Adipose tissue (tissue), 3 donors: ENCODE results near the gene HLA-DOA. TPM values are rescaled to one million over a fixed set of nuclear protein-coding genes. Genes with fewer than 3 reads are reported as not detected.

Experiments
- H3K27ac ChIP-seq: one replicate; pipeline ENCODE4 v1.5.1; 2013; ENCODE audit warnings: low read depth, low read length
- whole genome bisulfite sequencing, 3 donors: extraction: QIAGEN DNeasy Blood & Tissue Kit; methylation state at CpG; one replicate each; pipeline ENCODE4 v1.1.7; 2013; 5-methylcytosine and 5-hydroxymethylcytosine counted together
- polyA plus RNA-seq, 3 donors: library from polyadenylated mRNA; stranded (reverse); fragments of 200-250 nt; gene quantifications; one replicate each; pipeline ENCODE4 v1.2.3, GENCODE V29; 2013
- donor health status: healthy with polysubstance abuse.
- donor health status: Bipolar disorder and iron deficiency.
- donor health status: healthy.

HLA-DOA gene
- polyA plus RNA-seq, 3 donors = 1.5 to 3.3 (median 1.6) TPM

DNA sequence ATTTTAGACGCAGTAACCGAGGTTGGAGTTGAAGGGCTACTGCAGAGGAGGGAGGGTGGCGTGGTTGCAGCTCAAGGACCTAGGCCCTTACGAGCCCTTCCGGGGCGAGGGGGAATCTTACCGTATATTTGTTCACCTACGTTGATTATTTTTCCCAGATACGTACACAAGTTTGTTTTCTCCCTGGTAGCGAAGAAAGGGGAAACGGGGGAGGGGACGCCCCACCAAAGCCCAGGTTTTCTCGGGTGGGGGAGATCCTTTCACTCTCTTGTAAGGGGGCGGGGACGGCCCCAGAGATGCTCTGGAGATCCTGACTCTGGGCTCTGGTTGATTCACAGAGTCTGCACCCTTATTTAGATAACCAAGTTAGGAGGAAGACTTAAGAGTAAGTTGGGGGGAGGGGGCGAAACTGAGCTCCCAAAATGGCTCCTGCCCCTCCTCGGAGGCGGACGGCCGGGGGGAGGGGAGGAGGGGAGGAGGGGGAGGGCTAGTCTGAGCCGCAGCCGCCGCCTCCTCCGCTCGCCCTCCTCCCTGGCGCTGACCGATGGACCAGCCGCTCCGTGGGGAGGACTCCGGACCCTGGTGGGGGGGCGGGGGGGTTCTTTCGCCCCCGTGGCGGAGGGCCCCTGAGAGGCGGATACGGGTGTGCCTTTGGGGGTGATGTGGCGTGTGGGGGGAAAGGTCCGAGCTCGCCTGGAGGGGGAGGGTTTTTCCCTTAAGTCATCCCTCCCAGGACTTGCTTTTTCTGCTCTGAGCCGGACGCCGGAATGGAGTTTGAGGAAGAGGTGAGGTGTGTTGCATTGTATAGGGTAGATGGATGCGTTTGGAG lies 38.8 kb downstream of the HLA-DOA start:
- H3K27ac ChIP-seq = peak overlapping the region; percentile 100
- WGBS, 3 donors = 0 to 1% (median 1%) methylated on average over 38 to 43 of the region's 43 CpGs

- 0 to 1% (median 0%) methylated on average over 16 to 19 of the region's 19 CpGs for WGBS, 3 donors
- H3K27ac ChIP-seq = peak overlapping the region; percentile 100
Observed at GRCh38 chr6:32969685-32970412, 39.5 kb downstream of the HLA-DOA start.

DNA sequence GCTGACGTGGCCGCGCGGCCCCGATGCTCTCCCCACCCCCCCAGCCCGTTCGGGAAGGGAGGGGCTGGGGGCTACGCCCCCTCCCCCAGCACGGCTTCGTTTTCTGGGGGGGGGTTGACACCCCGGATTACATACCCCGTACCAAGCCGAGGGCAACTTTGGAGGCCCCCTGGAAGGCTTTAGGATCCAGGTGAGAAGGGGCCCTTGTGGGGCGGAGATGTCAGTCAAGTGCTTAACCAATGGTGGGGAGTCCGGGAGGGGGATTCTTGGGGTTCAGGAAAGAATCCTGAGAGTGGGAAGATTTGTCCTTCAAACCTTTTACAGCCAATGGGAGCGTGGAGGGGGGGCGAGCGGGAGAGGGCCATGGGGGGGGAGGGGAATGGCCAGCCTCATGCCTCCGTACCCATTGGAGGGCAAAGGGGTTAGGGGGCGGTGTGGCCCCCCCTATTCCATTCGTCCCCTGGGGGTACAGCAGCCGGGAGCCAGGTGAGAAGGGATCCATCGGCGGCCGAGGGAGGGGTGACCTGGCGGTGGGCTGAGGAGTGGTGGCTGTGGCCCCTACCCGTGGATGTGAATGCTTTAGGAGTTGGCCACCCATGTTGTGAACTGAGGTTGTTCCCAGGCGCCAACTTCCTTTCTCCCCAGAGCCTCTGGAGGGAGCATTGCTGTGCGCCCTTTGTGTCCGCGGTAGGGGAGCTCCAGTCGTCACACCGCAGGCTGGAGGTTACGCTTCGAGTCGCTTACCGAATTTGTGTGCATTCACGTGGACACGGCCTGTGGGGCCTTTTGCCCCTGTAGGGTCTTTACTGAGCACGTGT lies 40.3 kb downstream of the HLA-DOA start:
- peak overlapping the region; percentile 100 for H3K27ac ChIP-seq
- WGBS, 3 donors = 0% methylated on average over 39 to 40 of the region's 40 CpGs

- 0% methylated on average over 52 to 62 of the region's 62 CpGs for WGBS, 3 donors
Observed at GRCh38 chr6:32968093-32968866, 41.1 kb downstream of the HLA-DOA start, which contains the start of gene BRD2. TSS of gene BRD2 (plus strand) at chr6:32968594. CDS start at chr6:32972899, 4,305 bp downstream.

DNA sequence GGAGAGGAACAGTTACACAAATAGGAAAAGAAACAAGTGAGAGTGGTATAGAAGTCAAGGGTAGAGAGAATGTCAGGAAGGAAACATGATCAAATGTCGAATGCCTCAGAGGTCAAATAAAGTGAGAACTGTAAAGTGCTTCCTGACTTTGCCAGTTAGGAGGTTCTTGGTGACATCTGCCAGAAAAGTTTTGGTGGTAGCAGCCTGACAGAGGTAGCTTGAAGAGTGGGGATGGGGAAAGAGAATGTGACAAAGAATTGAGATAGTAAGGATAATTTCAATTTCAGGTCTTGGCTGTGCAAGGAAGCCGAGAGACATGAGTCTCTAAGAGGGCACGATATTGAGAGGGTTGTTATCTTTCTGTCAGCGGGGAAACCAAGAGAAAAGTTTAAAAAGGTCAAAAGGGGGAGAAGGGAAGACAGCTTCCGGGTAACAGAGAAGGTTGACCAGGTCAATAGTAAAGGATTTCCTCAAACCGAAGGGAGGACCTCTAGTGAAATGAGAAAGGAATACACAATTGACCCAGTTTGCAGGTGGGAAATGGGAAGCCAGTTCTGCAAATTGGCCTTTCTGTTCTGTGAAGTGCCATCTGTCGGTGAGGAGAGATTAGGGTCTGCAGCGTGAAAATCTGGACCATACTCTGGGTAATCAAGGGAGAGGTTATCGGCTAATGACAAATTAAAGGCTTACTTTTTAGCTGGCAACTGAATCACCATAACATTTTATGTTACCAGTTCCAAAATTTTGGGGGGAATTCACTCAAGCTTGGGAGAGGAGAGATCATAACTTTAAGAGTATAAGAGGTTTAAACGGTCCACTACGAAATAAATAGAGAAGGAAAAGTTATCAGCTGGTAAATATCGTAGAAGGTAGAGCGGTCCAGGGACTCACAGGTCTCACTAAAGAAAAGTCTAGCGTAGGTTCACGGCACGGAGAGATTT lies 42.0 kb downstream of the HLA-DOA start:
- peak overlapping the region; percentile 36 for H3K27ac ChIP-seq
- 2 to 4% (median 2%) methylated on average over 16 of the region's 16 CpGs for WGBS, 3 donors

More at GRCh38 chr6:32968093-32968866, 41.1 kb downstream of the HLA-DOA start, which contains the start of gene BRD2:
- peak within 1 kb of the TSS; percentile 100 for H3K27ac ChIP-seq

DNA sequence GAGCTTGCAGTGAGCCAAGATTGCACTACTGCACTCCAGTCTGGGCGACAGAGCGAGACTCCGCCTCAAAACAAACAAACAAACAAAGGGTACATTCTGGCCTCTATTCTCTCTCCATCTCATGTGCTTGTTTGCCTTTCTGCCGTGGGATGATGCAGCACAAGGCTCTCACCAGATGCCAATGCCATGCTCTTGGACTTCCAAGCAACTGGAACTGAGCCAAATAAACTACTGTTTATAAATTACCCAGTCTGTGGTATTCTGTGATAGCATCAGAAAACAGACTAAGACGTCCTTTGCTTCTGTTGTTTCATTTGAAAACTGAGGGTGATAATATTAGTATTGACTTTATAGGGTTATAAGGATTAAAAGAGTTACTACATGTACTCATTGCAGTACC lies 44.6 kb downstream of the HLA-DOA start:
- 77 to 92% (median 89%) methylated on average over 5 of the region's 5 CpGs for WGBS, 3 donors
- H3K27ac ChIP-seq = no peak overlapping the region

DNA sequence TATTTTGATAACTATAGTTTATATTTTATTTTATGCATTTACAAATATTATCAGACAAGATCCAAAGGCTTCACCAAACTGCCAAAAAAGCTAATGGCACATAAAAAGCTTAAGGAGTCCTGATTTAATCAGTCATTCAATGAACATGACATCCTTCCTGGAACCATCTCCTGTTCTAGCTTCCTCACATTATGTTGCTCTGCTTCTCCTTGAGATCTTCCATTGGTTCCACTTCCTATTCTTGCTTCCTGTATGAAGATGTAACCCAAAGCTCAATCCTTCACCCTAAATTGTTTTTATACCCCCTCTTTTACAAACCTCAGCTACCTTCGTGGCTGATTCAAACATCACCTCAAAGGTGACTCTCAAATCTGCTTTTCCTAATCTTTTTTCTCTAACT lies 45.5 kb downstream of the HLA-DOA start:
- 39 to 66% (median 61%) methylated on average over 1 of the region's 1 CpG for WGBS, 3 donors
- H3K27ac ChIP-seq = no peak overlapping the region

- 21 to 67% (median 46%) methylated on average over 1 of the region's 1 CpG for WGBS, 3 donors
- no peak overlapping the region for H3K27ac ChIP-seq
Observed at GRCh38 chr6:32962213-32962826, 47.1 kb downstream of the HLA-DOA start.

DNA sequence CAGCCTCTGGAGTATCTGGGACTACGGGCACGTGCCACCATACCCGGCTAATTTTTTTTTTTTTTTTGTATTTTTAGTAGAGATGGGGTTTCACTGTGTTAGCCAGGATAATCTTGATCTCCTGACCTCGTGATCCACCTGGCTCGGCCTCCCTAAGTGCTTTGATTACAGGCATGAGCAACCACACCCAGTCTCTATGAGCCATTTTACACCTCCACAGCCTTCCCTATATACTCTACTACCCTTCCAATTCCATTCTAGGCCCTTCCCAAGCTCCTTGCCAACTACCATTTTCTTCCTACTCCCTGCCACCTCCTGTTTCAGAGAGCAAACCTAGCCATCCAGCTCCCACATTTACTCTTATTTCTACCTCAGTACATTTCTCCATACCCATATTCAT lies 48.8 kb downstream of the HLA-DOA start:
- no peak overlapping the region for H3K27ac ChIP-seq
- WGBS, 3 donors = 93 to 97% (median 95%) methylated on average over 5 of the region's 5 CpGs

GRCh38 chr6:32956176-32956575 lies 53.2 kb downstream of the HLA-DOA start:
- 81 to 89% (median 87%) methylated on average over 2 of the region's 2 CpGs for WGBS, 3 donors
- H3K27ac ChIP-seq = no peak overlapping the region

GRCh38 chr6:32954986-32955802 lies 54.2 kb downstream of the HLA-DOA start:
- WGBS, 3 donors = 18 to 40% (median 39%) methylated on average over 3 of the region's 3 CpGs
- H3K27ac ChIP-seq = no peak overlapping the region

- 92 to 94% (median 92%) methylated on average over 4 of the region's 4 CpGs for WGBS, 3 donors
- no peak overlapping the region for H3K27ac ChIP-seq
Observed at GRCh38 chr6:32954267-32954666, 55.1 kb downstream of the HLA-DOA start.
